T47D (cell line): ENCODE measurements around the gene CDH13.
A peak's percentile ranks its signal among the peaks of the same experiment; 100 is the strongest.

Source experiments
- DNase-seq, 2 experiments: peaks; one replicate each; pipeline versions ENCODE4 v3.0.0 to v3.0.0-alpha.2; 2011 to 2012; ENCODE audit warnings: low read depth in 1 of 2, low spot score in 1 of 2
- JUND ChIP-seq: IDR thresholded peaks from 2 replicates; pipeline ENCODE4 v1.6.1; 2012; ENCODE audit warnings: low read depth
- in situ Hi-C: cut with HindIII; loops from 2 replicates; pipeline ENCODE4 v1.10.0; 2016; ENCODE audit warnings: low sequenced_read_pairs, low pct_unique_long_range_greater_than_20kb

CDH13 gene

GRCh38 chr16:83059237-83059636 is 432.5 kb downstream of the CDH13 start:
- peak in 1 of 2 experiments; percentile 29 for DNase-seq
- no peak for TF ChIP-seq JUND
- in situ Hi-C loops, result no loop called here

- in situ Hi-C loops, result no loop called here
- no peak for TF ChIP-seq JUND
These were observed 439.2 kb downstream of the CDH13 start for GRCh38 chr16:83066011-83066410.

GRCh38 chr16:83066881-83067280 is 440.1 kb downstream of the CDH13 start:
- TF ChIP-seq JUND, result no peak
- DNase-seq, result no peak
- in situ Hi-C loops, result no loop called here

More at GRCh38 chr16:83066011-83066410, 439.2 kb downstream of the CDH13 start:
- DNase-seq, result no peak

GRCh38 chr16:83068686-83069085 is 441.9 kb downstream of the CDH13 start:
- DNase-seq, result no peak
- in situ Hi-C loops, result no loop called here
- no peak for TF ChIP-seq JUND

DNA sequence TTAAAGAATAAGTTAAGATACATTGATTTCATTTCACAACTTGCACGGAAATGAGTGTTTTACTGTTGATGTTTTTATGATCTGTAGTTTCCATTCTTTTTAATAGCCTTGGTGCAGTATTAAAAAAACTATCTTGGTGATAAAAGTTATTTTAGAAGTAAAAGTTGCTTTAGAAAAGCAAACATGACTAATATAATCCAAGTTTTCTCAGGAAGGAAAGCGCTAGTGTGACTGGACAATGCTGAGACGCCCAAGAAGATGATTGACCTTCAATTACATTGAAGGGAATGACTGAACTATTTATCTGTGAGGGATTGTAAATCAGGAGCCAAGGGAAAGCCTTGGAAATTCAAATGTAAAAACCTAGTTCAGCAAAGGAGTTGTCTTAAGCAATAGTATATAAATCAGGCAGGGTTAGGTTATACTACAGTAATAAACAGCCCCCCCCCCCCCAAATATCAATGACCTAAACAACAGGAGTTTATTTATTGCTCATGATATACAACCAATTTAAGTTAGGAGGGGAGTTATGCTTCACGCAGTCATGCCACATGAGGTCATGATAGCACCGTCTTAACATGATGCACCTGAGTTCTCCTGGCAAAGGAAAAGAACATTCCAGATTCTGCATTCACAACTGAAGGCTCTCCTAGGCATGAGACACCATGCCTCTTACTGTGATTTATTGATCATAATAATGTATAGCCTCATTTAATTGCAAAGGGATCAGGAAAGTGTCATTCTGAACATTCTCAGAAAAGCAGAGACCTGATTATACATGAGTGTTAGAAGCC is 443.8 kb downstream of the CDH13 start:
- in situ Hi-C loops, result no loop called here
- TF ChIP-seq JUND, result no peak
- no peak for DNase-seq

- no peak for TF ChIP-seq JUND
- DNase-seq, result no peak
- in situ Hi-C loops, result no loop called here
These were observed 449.2 kb downstream of the CDH13 start for GRCh38 chr16:83075956-83076355.

GRCh38 chr16:83083361-83083760 is 456.6 kb downstream of the CDH13 start:
- TF ChIP-seq JUND, result no peak
- no peak for DNase-seq
- in situ Hi-C loops, result no loop called here

DNA sequence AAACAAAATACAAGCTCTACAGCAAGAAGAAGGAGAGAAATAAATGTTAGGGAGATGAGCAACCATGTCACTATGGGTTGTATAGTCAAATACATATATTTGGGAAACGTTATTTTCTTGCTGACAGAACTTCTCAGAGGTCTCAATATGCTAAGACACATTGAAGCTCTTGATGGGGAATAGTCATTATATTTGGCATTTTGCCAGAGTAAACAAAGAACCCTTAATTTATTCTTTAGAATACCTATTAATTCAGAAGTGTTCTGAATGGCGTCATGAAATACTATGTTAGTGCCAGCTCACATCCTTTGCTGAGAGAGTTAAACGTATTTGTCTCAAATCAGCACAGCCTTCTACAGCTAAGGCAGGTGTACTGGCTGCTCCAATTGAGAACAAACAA is 458.9 kb downstream of the CDH13 start:
- in situ Hi-C loops, result no loop called here
- TF ChIP-seq JUND, result no peak
- no peak for DNase-seq

- in situ Hi-C loops, result no loop called here
- no peak for TF ChIP-seq JUND
- DNase-seq, result no peak
These were observed 469.3 kb downstream of the CDH13 start for GRCh38 chr16:83095941-83096692.

GRCh38 chr16:83098536-83098935 is 471.8 kb downstream of the CDH13 start:
- in situ Hi-C loops, result no loop called here
- DNase-seq, result no peak
- no peak for TF ChIP-seq JUND

GRCh38 chr16:83100679-83101078 is 473.9 kb downstream of the CDH13 start:
- in situ Hi-C loops, result no loop called here
- DNase-seq, result no peak
- no peak for TF ChIP-seq JUND

DNA sequence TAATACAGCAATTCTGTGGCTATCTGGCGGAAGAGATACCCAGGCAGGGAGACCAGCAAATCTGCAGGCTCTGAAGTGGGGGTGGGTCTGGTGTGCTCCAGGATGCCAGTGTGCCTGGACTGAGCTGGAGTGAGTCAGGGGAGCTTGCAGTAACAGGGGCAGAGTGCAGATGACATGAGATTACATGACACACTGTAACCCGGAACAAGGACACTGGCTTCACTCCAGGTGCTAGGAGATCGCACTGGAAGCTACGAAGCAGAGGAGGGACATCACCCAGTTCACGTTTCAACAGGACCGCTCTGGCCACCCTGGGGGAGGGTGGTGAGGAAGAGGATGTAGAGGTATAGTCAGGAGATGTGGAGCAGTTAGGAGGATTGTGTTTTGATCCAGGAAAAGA is 475.6 kb downstream of the CDH13 start:
- no peak for DNase-seq
- in situ Hi-C loops, result no loop called here
- no peak for TF ChIP-seq JUND
